WERI-Rb-1 (cell line): ENCODE data around the gene GNG7.
"Not testable (repeated sequence)": the region's sequence is repeated elsewhere in the genome, so short reads cannot be mapped to it uniquely, and the experiment has no call there.

Source experiments
- DNase-seq: peaks from one replicate; pipeline ENCODE4 v3.0.0-alpha.2; 2020
- H3K27ac ChIP-seq: fragments of 250-450 bp; sonication (Bioruptor Pico); 2 replicates; pipeline ENCODE4 v1.5.1; 2020; ENCODE audit warnings: mild to moderate bottlenecking, moderate library complexity
- H3K27me3 ChIP-seq: fragments of 250-450 bp; sonication (Bioruptor Pico); 2 replicates; pipeline ENCODE4 v1.5.1; 2021; ENCODE audit warnings: mild to moderate bottlenecking, low read depth, moderate library complexity; ENCODE audit not compliant: insufficient read depth, severe bottlenecking
- H3K36me3 ChIP-seq: fragments of 250-450 bp; sonication (Bioruptor Pico); 2 replicates; pipeline ENCODE4 v1.5.1; 2020; ENCODE audit warnings: mild to moderate bottlenecking, moderate library complexity
- H3K4me3 ChIP-seq: 2 replicates; pipeline ENCODE4 v1.5.1; 2011; ENCODE audit warnings: low read depth, mild to moderate bottlenecking, control low read depth, low read length
- H3K9me3 ChIP-seq: fragments of 250-450 bp; sonication (Bioruptor Pico); 2 replicates; pipeline ENCODE4 v1.5.1; 2021; ENCODE audit warnings: mild to moderate bottlenecking, moderate library complexity; ENCODE audit not compliant: severe bottlenecking
- CTCF ChIP-seq: IDR thresholded peaks from 2 replicates; pipeline ENCODE4 v1.5.1; 2011; ENCODE audit warnings: low read depth, mild to moderate bottlenecking, control low read depth, inconsistent platforms, low read length

Gene GNG7

GRCh38 chr19:2645826-2646225, 56.7 kb downstream of the GNG7 start:
- H3K27me3 ChIP-seq, result no peaks in the 10 kb centered on the region
- H3K27ac ChIP-seq, result no peak overlapping the region
- TF ChIP-seq CTCF, result no peak
- no peaks in the 10 kb centered on the region for H3K36me3 ChIP-seq
- H3K4me3 ChIP-seq, result no peak overlapping the region
- H3K9me3 ChIP-seq, result no peaks in the 10 kb centered on the region
- no peak for DNase-seq

- H3K4me3 ChIP-seq, H3K27ac ChIP-seq, H3K9me3 ChIP-seq, DNase-seq, H3K27me3 ChIP-seq, H3K36me3 ChIP-seq: not testable (repeated sequence)
Measured at GRCh38 chr19:2643123-2643737, 59.3 kb downstream of the GNG7 start.

GRCh38 chr19:2641332-2641698, 61.2 kb downstream of the GNG7 start:
- no peak for TF ChIP-seq CTCF
- Histone ChIP-seq H3K4me3 (no peak overlapping the region), H3K36me3 (no peaks in the 10 kb centered on the region), H3K27me3 (peaks cover 9% of the 10 kb centered on the region), H3K27ac (no peak overlapping the region), H3K9me3 (no peaks in the 10 kb centered on the region)
- no peak for DNase-seq

GRCh38 chr19:2640563-2641331, 61.7 kb downstream of the GNG7 start:
- peaks cover 9% of the 10 kb centered on the region for H3K27me3 ChIP-seq
- H3K4me3 ChIP-seq, result no peak overlapping the region
- no peak overlapping the region for H3K27ac ChIP-seq
- no peaks in the 10 kb centered on the region for H3K36me3 ChIP-seq
- TF ChIP-seq CTCF, result no peak
- DNase-seq, result no peak
- H3K9me3 ChIP-seq, result no peaks in the 10 kb centered on the region

GRCh38 chr19:2639999-2640398, 62.5 kb downstream of the GNG7 start:
- no peaks in the 10 kb centered on the region for H3K9me3 ChIP-seq
- H3K36me3 ChIP-seq, result no peaks in the 10 kb centered on the region
- DNase-seq, result no peak
- H3K27me3 ChIP-seq, result peaks cover 9% of the 10 kb centered on the region
- TF ChIP-seq CTCF, result no peak
- H3K4me3 ChIP-seq, result no peak overlapping the region
- no peak overlapping the region for H3K27ac ChIP-seq

GRCh38 chr19:2638417-2638940, 64.0 kb downstream of the GNG7 start:
- peaks cover 9% of the 10 kb centered on the region for H3K27me3 ChIP-seq
- no peak overlapping the region for H3K27ac ChIP-seq
- H3K4me3 ChIP-seq, result no peak overlapping the region
- no peaks in the 10 kb centered on the region for H3K36me3 ChIP-seq
- H3K9me3 ChIP-seq, result no peaks in the 10 kb centered on the region
- DNase-seq, result no peak
- TF ChIP-seq CTCF, result no peak
